HG03060 (cell line): ENCODE results near the gene OPRM1.
A peak's percentile ranks its signal among the peaks of the same experiment; 100 is the strongest.

Experiments used
- ATAC-seq: cut with Tn5 transposase; IDR thresholded peaks from one replicate; pipeline ENCODE4 v1.9.1; 2021; ENCODE audit warnings: low read depth, moderate number of reproducible peaks; ENCODE audit not compliant: unreplicated experiment

Gene OPRM1

GRCh38 chr6:154039231-154039842 lies at the start of gene OPRM1:
TSS of gene OPRM1 (plus strand) at chr6:154039240. CDS start at chr6:154039545, 305 bp downstream.
- ATAC-seq, result no peak

GRCh38 chr6:153989989-153990388 lies 49.1 kb upstream of the OPRM1 start:
- no peak for ATAC-seq

GRCh38 chr6:153994004-153994403 lies 45.0 kb upstream of the OPRM1 start:
- no peak for ATAC-seq

GRCh38 chr6:153994811-153995210 lies 44.2 kb upstream of the OPRM1 start:
- no peak for ATAC-seq

GRCh38 chr6:153997221-153997620 lies 41.8 kb upstream of the OPRM1 start:
- no peak for ATAC-seq

GRCh38 chr6:154001494-154002285 lies 37.4 kb upstream of the OPRM1 start:
- no peak for ATAC-seq

- no peak for ATAC-seq
These were observed 36.1 kb upstream of the OPRM1 start for GRCh38 chr6:154002894-154003293.

- no peak for ATAC-seq
These were observed 28.7 kb upstream of the OPRM1 start for GRCh38 chr6:154010371-154010770.

GRCh38 chr6:154012852-154013251 lies 26.2 kb upstream of the OPRM1 start:
- no peak for ATAC-seq

- ATAC-seq, result no peak
These were observed 21.3 kb upstream of the OPRM1 start for GRCh38 chr6:154017786-154018185.

- ATAC-seq, result no peak
These were observed 8.4 kb upstream of the OPRM1 start for GRCh38 chr6:154030646-154031045.

GRCh38 chr6:154041001-154041400 lies 2.0 kb downstream of the OPRM1 start:
- no peak for ATAC-seq

- ATAC-seq, result no peak
These were observed 14.1 kb downstream of the OPRM1 start for GRCh38 chr6:154053141-154053540.

- ATAC-seq, result no peak
These were observed 17.5 kb downstream of the OPRM1 start for GRCh38 chr6:154056536-154056935.

GRCh38 chr6:154057098-154057497 lies 18.1 kb downstream of the OPRM1 start:
- ATAC-seq, result no peak

- no peak for ATAC-seq
These were observed 20.1 kb downstream of the OPRM1 start for GRCh38 chr6:154058963-154059680.

- no peak for ATAC-seq
These were observed 21.0 kb downstream of the OPRM1 start for GRCh38 chr6:154060076-154060475.

GRCh38 chr6:154070041-154070440 lies 31.0 kb downstream of the OPRM1 start:
- no peak for ATAC-seq

- ATAC-seq, result peak; percentile 62
These were observed 31.6 kb downstream of the OPRM1 start for GRCh38 chr6:154070657-154071056.

- no peak for ATAC-seq
These were observed 32.2 kb downstream of the OPRM1 start for GRCh38 chr6:154071236-154071635.

GRCh38 chr6:154071711-154072110 lies 32.7 kb downstream of the OPRM1 start:
- no peak for ATAC-seq
